Fibroblast of pulmonary artery (primary cell): ENCODE results near the gene AMDHD1.

Source experiments
- DNase-seq: peaks from one replicate; pipeline ENCODE4 v3.0.0-alpha.2; 2010; ENCODE audit warnings: low read depth
- H3K4me3 ChIP-seq: replicated peaks from 2 replicates; pipeline ENCODE4 v1.5.1; 2011; ENCODE audit warnings: low read depth, mild to moderate bottlenecking, control low read depth, low read length, moderate library complexity
- CTCF ChIP-seq: IDR thresholded peaks from 2 replicates; pipeline ENCODE4 v1.5.1; 2011; ENCODE audit warnings: mild to moderate bottlenecking, control low read depth, low read length, inconsistent platforms; ENCODE audit errors: missing control alignments

The AMDHD1 gene

DNA sequence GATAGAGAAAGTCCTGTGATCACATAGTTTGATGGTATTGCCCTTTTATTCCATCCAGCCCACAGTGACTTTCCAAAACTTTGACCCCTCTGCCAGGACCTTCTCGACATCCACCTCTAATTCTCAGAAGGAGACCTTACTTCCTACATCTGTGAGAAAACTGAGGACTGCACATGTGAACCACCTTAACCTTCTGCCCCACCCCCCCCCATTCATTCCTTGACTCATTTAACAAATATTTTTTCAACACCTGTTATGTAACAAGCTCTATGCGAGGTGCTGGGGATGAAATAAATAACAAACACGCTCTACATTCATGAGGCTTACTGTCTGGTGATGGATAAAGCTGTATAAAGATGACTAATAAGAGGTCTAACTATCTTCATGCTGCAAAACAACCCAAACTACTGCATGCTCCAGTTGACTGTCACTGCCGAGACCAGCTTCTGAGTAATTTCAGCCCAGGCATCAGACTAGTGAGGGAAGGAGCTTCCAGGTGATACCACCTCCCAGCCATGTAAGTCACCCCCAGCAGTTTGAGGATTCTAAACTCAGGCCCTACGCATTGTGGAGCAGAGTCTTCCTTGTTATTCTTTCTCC, 54.9 kb downstream of the AMDHD1 start:
- no peak for TF ChIP-seq CTCF
- DNase-seq, result no peak
- no peak overlapping the region for H3K4me3 ChIP-seq

GRCh38 chr12:95998611-95999286, 55.6 kb downstream of the AMDHD1 start:
- H3K4me3 ChIP-seq, result no peak overlapping the region
- peak; percentile 73 for TF ChIP-seq CTCF
- DNase-seq, result peak; percentile 70

- DNase-seq, result no peak
- no peak overlapping the region for H3K4me3 ChIP-seq
Observed at GRCh38 chr12:95999484-95999883, 56.4 kb downstream of the AMDHD1 start.

DNA sequence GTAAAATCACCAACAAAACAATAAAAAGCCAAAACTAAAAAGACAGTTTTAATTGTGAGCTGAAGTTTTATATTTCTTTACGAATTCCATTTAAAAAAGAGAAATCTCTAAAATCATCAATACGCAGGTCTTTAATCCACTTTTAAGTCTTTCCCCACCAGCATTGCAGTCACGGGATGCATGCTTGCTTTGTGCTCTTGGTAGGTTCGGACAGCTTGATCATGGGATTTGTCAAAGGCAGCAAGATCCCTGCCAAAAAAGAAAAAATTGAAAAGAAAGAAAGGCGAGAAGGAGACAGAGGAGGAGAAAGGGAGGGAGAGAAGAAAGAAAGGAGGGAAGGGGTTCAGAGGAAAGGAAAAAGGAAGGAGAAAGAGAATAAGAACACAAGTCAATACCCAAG, 57.7 kb downstream of the AMDHD1 start:
- TF ChIP-seq CTCF, result no peak
- no peak overlapping the region for H3K4me3 ChIP-seq
- DNase-seq, result no peak

More at GRCh38 chr12:95999484-95999883, 56.4 kb downstream of the AMDHD1 start:
- no peak for TF ChIP-seq CTCF

DNA sequence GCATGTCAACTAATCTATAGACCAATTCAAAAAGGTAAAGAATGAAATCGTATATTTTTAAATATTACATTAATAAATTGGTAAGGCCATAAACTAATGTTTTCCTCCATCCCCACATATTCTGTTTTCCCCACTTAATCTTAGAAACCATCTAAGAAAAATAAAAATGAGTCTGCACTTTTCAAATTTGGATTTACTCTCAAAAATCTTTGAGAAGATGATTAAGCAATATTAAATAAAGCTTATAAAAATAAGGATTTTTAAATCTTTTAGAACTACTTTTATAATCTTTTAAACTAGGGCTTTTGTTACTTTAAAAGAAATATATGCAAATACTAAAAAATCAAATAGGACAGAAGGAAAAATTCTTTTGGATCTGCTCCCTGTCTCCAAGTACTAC, 63.6 kb downstream of the AMDHD1 start:
- no peak for TF ChIP-seq CTCF
- H3K4me3 ChIP-seq, result no peak overlapping the region
- DNase-seq, result no peak

- no peak overlapping the region for H3K4me3 ChIP-seq
- DNase-seq, result no peak
- no peak for TF ChIP-seq CTCF
Observed at GRCh38 chr12:96007729-96008128, 64.6 kb downstream of the AMDHD1 start.
